Cardiac muscle cell (in vitro differentiated cells and primary cell): ENCODE measurements around the gene BICD2. TPM values are rescaled to one million over a fixed set of nuclear protein-coding genes. Genes with fewer than 3 reads are reported as not detected.
A peak's percentile ranks its signal among the peaks of the same experiment; 100 is the strongest.

Experiments used
- DNase-seq, 2 donors: peaks; one replicate each; pipeline versions ENCODE4 v3.0.0 to v3.0.0-alpha.2; 2010 to 2017; ENCODE audit warnings: low read depth in 1 of 2, low spot score in 1 of 2
- H3K27ac ChIP-seq: fragments of 200-600 bp; sonication (generic); 2 replicates; pipeline ENCODE4 v1.5.1; 2016
- H3K27me3 ChIP-seq: fragments of 200-600 bp; sonication (generic); 2 replicates; pipeline ENCODE4 v1.6.0; 2016; ENCODE audit warnings: control low read depth
- H3K36me3 ChIP-seq: fragments of 200-600 bp; sonication (generic); 2 replicates; pipeline ENCODE4 v1.5.1; 2016; ENCODE audit warnings: control low read depth
- H3K4me1 ChIP-seq: fragments of 200-600 bp; sonication (generic); 2 replicates; pipeline ENCODE4 v1.8.1; 2017; ENCODE audit warnings: low read depth, mild to moderate bottlenecking, mixed run types
- H3K4me3 ChIP-seq: fragments of 200-600 bp; sonication (generic); 2 replicates; pipeline ENCODE4 v1.5.1; 2016; ENCODE audit warnings: mild to moderate bottlenecking
- H3K9me3 ChIP-seq: fragments of 200-600 bp; sonication (generic); 2 replicates; pipeline ENCODE4 v1.5.1; 2017; ENCODE audit warnings: low read depth, mild to moderate bottlenecking, control low read depth
- CTCF ChIP-seq: IDR thresholded peaks from 2 replicates; pipeline ENCODE4 v1.5.1; 2012; ENCODE audit warnings: low read depth, mild to moderate bottlenecking, low read length
- polyA plus RNA-seq: library from polyadenylated mRNA; unstranded; fragments of >200 nt; fragmentation: Nextera tagmentation; extraction: Ambion mirVana; gene quantifications from 2 replicates; pipeline ENCODE4 v1.2.1, GENCODE V29; 2016
- total RNA-seq: library from RNA; depleted of rRNA; stranded (reverse); fragments of >200 nt; gene quantifications from 2 replicates; pipeline ENCODE4 v1.2.3, GENCODE V29; 2016

BICD2 gene
- total and polyA plus RNA-seq, 2 experiments from 2014 or later, result 19.0 to 36.5 TPM

- no peak for TF ChIP-seq CTCF
- no peaks in the 10 kb centered on the region for H3K4me1 ChIP-seq
- H3K9me3 ChIP-seq, result no peaks in the 10 kb centered on the region
- peak; percentile 41 to 73 for DNase-seq
- H3K27ac ChIP-seq, result no peak overlapping the region
- H3K4me3 ChIP-seq, result no peak overlapping the region
- no peaks in the 10 kb centered on the region for H3K27me3 ChIP-seq
- peaks cover 39% of the 10 kb centered on the region for H3K36me3 ChIP-seq
These were observed 49.0 kb downstream of the BICD2 start for GRCh38 chr9:92715488-92716231.

GRCh38 chr9:92714787-92715487 lies 49.7 kb downstream of the BICD2 start:
- Histone ChIP-seq H3K4me3 (no peak overlapping the region), H3K36me3 (peaks cover 37% of the 10 kb centered on the region), H3K27ac (no peak overlapping the region), H3K9me3 (no peaks in the 10 kb centered on the region), H3K27me3 (no peaks in the 10 kb centered on the region), H3K4me1 (no peaks in the 10 kb centered on the region)
- no peak for TF ChIP-seq CTCF
- DNase-seq, result no peak

GRCh38 chr9:92714016-92714415 lies 50.6 kb downstream of the BICD2 start:
- no peak for TF ChIP-seq CTCF
- Histone ChIP-seq H3K9me3 (no peaks in the 10 kb centered on the region), H3K36me3 (peaks cover 33% of the 10 kb centered on the region), H3K4me3 (no peak overlapping the region), H3K27me3 (no peaks in the 10 kb centered on the region), H3K4me1 (no peaks in the 10 kb centered on the region), H3K27ac (no peak overlapping the region)
- no peak for DNase-seq

GRCh38 chr9:92713528-92713927 lies 51.1 kb downstream of the BICD2 start:
- Histone ChIP-seq H3K27ac (no peak overlapping the region), H3K27me3 (no peaks in the 10 kb centered on the region), H3K4me3 (no peak overlapping the region), H3K36me3 (peaks cover 28% of the 10 kb centered on the region), H3K4me1 (no peaks in the 10 kb centered on the region), H3K9me3 (no peaks in the 10 kb centered on the region)
- DNase-seq, result no peak
- no peak for TF ChIP-seq CTCF

- H3K27me3 ChIP-seq, result no peaks in the 10 kb centered on the region
- peaks cover 24% of the 10 kb centered on the region for H3K36me3 ChIP-seq
- TF ChIP-seq CTCF, result no peak
- H3K27ac ChIP-seq, result no peak overlapping the region
- no peak for DNase-seq
- no peaks in the 10 kb centered on the region for H3K9me3 ChIP-seq
- no peak overlapping the region for H3K4me3 ChIP-seq
- no peaks in the 10 kb centered on the region for H3K4me1 ChIP-seq
These were observed 51.9 kb downstream of the BICD2 start for GRCh38 chr9:92712767-92713166.
